CD4-positive, alpha-beta T cell treated with Interferon gamma for 1 hour (primary cell): ENCODE results near the gene ROCK2.
"Not testable (repeated sequence)": the region's sequence is repeated elsewhere in the genome, so short reads cannot be mapped to it uniquely, and the experiment has no call there.

Experiments
- DNase-seq: peaks from one replicate; pipeline ENCODE4 v3.0.0-alpha.2; 2020

ROCK2 gene

DNA sequence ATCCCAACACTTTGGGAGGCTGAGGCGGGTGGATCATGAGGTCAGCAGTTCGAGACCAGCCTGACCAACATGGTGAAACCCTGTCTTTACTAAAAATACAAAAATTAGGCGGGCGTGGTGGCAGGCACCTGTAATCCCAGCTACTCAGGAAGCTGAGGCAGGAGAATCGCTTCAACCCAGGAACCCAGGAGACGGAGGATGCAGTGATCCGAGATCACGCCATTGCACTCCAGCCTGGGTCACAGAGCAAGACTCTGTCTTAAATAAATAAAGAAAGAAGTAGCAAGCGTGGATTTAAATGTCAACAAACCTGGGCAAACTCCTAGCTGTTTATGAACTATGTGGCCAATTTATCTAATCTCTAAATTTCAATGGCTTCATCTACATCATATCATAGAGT lies 82.9 kb downstream of the ROCK2 start:
- not testable (repeated sequence) for DNase-seq

DNA sequence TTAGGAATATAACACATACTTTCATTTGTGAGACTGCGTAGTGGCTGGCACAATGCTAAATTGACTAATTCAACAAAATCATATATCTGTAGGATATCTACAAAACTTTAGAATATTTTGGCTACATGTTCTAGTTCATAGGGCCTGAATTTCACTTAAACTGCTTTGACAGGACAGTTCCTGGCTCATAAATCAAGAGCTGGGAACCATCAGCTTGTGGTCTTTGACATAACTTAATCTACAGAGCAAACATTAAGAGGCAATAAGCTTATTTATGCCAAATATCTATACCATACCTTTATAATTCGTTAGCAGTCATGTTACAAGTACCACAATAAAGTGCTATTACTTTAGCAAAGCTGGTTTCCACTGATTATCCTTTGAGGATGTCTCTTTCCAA lies 83.5 kb downstream of the ROCK2 start:
- DNase-seq: no peak

DNA sequence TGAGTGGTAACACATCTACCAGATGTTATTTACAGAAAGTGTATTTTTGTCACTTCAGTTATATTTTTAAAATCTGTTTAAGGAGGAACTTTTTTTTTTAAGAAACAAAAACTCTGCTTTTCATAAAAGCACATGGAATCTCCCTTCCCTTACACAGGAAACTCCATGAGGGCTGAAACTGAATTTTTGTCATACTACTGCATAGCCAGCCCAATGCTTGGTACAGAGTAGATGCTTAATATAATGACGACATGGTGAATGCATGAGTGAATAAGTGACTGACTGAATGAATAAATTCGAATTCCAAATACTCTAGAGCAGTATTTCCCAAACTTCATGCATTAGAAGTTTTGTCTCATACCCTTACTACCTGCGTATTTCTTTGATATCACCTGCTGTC lies 86.5 kb downstream of the ROCK2 start:
- DNase-seq: no peak

DNA sequence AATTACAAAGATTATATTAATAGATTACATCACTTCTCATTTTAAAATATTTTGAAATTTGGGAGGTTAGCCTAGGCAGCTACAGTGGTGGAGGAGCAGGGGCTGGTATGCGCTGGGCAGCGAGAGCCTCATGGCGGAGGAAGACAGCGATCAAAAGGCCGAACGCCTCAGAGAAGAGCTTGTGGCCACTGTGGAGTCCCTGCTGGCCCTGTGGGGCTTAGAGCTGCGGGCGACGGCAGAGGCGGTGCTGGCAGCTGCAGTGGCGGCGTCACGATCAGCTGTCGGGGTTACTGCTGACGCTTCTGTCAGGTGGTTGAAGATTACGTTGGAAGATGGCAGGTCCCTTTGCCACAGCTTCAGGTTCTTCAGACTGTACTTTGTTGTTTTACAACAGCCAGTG lies 87.4 kb downstream of the ROCK2 start:
- DNase-seq: no peak

DNA sequence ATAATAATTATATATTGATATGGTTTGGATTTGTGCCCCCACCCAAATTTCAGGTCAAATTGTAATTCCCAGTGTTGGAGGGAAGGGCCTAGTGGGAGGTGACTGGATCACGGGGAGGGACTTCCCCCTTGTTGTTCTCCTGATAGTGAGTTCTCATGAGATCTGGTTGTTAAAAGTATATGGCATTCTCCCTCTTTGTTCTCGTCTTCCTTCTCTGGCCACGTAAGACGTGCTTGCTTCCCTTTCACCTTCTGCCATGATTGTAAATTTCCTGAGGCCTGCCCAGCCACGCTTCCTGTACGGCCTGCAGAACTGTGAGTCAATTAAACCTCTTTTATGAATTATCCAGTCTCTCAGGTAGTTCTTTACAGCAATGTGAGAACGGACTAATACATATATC lies 88.3 kb downstream of the ROCK2 start:
- DNase-seq: no peak

DNA sequence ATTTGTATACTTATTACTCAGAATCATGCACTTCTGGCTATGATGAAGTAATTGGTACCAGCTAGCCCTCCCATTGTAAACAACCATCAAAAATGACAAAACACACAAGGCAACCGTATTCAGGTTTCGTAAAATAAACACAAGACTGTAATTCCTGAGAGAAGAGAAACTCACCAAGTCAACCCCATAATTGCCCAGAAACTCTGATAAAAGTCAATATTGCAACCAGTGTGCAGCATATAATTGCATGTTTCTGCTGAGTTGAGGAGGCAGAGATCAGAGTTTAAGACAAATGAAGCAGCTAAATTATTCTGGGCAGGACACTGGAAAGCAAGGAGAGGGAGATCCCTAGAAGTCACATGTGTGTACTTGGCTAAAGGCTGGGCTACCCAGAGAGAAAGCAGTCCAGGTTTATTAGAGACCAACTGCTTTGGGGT lies 90.3 kb downstream of the ROCK2 start:
- DNase-seq: no peak

DNA sequence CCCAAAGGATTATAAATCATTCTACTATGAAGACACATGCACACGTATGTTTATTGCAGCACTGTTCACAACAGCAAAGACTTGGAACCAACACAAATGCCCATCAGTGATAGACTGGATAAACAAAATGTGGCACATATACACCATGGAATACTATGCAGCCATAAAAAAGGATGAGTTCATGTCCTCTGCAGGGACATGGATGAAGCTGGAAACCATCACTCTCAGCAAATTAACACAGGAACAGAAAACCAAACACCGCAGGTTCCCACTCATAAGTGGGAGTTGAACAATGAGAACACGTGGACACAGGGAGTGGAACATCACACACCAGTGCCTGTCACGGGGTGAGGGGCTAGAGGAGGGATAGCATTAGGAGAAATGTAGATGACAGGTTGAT lies 92.0 kb downstream of the ROCK2 start:
- DNase-seq: not testable (repeated sequence)

DNA sequence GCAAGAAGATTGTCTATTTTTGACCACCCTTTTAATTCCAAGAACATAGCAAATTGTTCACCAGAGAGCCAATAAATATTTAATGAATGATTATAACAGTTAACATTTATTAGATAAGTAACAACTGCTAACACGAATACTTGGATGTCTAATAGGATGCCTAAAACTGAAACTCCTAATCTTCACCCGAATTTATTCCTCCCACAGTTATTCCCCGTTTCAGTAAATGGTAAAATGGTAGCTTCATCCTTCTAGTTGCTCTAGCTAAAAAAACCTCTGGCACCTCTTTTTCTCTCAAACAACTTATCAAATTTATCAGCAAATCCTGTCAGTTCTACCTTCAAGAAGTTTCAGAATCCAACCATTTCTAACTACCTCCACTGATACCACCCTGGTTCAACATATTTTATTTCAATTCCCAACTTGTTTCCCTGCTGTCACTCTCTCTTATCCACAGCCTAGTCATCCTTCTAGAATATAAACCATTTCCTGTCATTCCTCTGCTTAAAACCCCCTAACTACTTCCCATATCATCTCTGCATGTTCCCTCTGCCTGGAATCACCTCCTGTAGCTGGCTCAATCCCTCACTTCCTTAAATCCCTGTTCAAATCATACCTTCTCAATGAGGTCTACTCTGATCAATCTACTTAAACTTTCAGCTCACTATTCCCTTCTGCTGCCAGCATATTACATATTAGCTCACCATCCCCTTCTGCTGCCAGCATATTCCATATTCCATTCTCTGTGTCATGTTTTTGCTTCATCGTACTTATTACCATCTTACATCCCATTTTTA lies 93.8 kb downstream of the ROCK2 start:
- no peak for DNase-seq

DNA sequence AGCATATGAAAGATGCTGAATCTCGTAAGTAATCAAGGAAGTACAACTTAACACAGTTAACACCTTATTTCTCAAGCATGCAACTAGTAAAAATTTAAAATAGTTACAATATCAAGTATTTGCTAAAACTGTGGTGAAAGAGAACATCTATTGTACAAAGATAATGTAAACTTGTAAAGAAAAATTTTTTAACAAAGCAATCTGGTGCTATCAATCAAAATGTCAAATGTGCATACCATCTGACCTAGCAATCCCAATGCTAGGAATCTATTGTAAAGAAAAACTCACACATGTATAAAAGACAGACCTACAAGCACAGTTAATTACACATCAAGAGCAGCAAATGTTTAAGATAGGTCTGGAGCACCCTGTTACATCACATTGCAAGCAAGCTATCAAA lies 99.1 kb downstream of the ROCK2 start:
- DNase-seq: no peak

DNA sequence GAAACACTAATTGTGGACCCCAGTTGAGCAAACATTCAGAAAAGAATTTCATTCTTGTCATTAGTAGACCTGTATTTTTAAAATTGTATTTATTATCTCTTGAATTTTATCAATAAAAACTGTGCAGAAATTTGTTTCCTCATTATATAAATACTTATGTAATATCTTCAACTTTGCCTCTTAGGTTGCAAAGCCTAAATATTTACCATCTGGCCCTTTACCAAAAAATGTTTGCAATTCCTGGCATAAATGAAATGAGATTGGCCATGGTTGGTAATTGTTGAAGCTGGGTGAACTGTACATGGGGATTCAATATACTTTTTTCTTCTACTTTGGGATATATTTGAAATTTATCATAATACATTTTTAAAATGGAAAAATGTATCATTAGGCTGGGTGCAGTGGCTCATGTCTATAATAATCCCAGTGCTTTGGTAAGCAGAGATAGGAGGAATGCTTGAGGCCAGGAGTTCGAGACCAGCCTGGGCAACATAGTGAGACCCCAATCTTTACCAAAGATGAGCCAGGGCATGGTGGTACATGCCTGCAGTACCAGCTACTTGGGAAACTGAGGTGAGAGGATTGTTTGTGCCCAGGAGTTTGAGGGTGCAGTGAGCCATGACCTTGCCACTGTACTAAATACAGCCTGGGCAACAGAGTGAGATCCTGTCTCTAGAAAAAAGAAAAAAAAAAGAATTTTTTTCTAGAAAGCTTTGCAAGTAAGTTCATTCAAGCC lies 100.2 kb downstream of the ROCK2 start:
- DNase-seq: no peak

DNA sequence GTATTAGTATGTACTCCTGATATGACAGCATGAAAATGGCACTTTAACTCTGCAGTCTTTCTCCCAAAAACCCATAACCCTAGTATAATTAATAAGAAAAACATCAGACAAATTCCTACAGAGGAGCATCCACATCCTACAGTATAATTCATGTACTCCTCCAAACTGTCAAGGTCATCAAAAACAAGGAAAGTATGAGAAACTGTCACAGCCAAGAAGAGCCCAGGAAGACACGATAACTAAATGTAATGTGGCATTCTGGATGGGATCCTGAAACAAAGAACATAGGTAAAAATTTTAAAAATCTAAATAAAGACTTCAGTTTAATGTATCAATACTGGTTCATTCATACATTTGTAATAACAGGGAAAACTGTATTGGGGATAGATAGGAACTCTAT lies 100.9 kb downstream of the ROCK2 start:
- DNase-seq: no peak

DNA sequence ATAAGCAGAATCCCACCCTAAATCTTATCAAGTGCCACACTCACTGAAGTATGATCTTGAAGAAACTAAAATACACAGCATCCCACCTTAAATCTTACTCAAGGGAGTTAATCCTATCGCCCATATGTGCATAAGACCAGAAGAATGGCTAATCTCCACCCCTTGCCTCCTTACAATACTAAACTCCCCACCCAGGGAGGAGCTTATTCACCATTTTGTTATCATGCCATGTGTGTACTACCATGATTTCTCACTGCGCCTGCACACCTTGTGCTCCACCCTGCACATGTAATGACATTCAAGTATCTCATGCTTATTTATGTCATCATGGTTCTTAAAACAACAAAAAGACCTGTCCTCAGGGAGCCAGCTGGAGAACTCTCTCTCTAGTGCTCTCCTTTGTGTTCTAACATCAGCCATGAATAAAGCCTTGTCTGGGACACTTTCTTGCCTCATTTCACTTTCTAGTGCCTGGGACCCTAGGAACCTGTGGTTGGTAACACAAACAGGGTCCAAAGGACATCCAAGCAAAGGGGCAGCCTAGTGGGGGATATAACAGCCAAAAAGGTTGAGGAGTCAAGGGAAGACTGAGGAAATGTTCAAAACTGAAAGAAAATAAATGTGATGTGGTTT lies 101.8 kb downstream of the ROCK2 start:
- DNase-seq: no peak

DNA sequence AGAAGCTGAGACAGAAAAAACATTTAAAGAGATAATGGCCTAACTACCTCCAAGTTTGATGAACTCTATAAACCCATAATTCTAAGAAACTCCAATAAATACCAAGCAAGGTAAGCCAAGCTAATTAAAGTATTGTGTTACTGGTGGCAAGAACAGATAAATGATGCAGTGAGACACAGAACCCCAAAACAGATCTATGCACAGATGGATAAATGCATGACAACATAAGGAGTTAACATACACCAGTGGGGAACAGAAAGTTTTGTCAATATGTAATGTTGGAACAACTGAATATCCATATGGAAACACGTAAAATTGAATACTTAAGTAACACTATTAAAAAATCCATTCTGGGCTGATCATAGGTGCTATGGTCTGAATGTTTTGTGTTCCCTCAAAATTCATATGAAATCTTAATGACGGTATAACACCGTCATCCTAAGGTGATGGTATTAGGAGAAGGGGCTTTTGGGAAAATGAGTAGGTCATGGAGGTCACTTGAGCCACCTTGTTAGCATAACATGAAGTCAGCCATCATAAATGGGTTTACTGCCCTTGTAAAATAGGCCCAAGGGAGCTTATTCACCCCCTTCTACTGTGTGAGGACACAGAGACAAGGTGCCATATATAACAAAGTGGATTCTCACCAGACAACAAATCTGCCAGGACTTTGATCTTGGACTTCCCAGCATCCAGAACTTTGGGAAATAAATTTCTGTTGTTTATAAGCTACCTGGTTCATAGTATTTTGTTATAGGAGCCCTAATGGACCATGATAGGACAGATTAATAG lies 102.8 kb downstream of the ROCK2 start:
- DNase-seq: no peak

DNA sequence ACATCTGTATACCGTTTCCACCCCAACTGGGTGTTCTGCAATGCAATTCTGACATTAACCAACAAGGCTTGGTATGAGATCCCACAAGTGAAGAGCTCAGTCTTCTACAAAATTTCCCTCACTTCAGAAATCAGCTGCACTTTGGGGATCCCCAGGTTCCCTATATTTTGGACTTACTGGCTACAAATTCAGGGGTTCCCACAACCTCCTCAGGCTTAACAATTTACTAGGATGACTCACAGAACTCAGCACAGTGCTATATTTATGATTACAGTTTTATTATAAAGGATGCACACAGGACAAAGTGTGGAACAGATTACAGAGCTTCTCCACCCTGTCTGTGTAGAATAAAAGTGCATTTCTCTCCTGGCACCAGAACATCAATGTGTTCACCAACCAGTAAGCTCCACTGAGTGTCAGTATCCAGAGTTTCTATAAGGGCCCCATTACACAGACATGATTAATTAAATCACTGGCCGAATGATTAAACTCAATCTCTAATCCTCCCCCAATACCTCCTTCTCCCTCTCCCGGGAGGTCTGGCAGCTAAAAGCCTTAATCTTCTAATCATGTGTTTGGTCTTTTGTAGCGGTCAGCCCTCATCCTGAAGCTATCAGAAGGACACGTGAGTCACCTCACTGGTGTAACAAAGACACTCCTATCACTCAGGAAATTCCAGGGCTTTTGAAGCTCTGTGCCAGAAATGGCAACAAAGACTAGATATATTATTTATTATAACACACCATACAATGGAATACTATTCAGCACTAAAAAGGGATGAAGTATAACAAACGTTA lies 104.6 kb downstream of the ROCK2 start:
- no peak for DNase-seq

DNA sequence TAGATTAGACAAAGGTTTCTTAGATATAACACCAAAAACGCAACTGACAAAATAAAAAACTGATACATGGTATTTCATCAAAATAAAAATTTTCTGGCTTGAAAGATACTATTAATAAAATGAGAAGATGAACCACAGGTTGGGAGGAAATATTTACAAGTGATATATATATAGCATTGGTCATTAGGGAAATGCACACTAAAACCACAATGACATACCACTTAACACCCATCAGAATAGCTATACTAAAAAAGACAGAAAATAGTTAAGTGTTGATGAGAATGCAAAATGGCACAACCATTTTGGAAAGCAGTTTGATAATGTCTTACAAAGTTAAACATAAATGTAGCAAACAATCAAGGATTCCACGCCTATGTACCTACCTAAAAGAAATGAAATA lies 105.3 kb downstream of the ROCK2 start:
- DNase-seq: no peak

DNA sequence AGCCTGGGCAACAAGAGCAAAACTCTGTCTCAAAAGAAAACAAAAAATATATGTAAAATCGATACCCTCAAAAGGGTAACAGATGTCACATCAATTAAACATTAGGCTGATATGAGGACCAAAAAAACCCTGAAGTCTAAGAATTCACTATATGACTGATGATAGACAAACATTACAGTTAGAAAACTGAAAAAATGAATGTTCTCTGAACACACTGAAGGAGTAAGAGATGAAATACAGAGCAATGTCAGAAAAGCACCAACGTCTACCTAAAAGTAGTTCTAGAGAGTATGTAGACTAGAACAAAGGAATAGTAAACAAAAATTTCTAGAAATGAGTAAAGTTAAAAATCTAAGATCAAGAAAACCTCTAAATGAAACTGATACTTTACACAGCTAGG lies 107.3 kb downstream of the ROCK2 start:
- DNase-seq: no peak

DNA sequence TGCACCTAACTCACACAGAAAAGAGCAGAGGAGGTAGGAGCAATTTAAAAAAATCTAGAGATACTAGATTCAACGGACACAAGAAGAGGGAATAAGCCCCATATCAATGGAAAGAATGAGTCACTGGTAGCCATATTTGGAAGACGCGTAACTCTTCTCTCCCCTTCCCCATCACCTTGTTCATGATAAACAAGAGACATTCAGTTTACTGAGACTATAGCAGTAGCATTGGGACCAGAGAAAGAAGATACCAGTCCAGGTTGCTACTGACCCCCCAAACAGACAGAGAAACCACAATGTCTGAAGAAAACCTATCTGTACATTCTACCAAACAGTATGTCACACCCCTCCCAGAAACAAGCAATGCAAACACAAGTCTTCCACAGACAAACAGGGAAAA lies 108.1 kb downstream of the ROCK2 start:
- DNase-seq: no peak

DNA sequence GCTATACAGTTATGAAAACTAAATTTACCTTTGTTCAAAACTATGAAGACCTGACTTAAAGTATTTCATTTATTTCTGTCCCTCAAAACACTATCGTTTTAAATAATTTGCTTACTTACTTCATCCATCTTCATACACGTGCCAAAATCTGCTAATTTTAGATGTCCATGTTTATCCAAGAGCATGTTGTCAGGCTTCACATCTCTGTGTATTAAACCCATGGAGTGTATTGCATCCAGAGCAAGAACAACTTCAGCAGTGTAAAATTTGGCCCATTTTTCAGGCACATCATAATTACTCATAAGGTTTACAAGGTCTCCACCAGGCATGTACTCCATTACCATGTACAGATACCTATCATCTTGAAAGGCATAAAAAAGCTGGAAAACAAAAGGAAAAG lies 108.9 kb downstream of the ROCK2 start:
- DNase-seq: no peak

DNA sequence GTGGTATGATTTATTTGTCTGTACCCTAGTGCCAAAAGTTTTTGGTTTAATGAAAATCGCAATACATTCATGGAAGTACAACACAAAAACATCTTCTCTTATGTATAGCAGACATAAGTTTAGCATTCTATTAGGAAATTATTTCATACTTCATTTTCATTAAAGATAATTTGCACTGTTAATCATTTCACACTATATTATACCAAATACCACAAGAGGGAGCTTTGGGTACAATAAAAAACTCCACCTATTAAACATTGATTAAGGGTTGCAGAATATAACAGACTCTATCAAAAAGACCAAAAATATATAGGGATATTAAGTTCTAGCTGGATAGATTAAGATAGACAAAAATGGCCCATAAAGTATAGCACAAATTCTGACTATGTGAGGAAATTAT lies 110.1 kb downstream of the ROCK2 start:
- DNase-seq: no peak

DNA sequence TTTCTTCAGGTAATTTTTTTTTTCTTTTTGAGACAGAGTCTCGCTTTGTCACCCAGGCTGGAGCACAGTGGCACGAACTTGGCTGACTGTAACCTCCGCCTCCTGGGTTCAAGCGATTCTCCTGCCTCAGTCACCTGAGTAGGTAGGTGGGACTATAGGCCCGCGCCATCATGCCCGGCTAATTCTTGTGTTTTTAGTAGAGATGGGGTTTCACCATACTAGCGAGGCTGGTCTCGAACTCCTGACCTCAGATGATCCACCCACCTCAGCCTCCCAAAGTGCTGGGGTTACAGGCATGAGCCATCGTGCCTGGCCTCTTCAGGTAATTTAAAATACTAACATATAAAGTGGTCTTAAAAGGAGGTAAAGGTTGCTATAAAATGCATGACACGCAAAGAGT lies 113.2 kb downstream of the ROCK2 start:
- DNase-seq: not testable (repeated sequence)

DNA sequence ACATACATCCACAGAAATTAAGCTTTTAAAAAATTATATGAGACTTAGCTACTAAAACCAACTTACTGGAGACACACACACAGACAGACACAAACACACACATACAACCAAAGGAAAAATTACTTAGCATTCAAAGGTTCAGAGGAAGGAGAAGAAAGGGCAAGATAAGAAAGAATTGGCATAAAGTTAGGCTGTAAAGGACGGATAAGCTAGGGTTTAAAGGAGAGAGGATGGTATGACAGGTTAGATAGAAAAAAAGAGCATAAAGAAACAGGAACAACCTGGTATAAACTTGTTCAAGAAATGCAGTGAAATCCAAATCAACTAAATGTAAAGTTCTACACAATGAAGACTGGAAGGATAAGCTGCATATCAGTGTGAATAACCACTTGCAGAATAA lies 115.7 kb downstream of the ROCK2 start:
- no peak for DNase-seq

DNA sequence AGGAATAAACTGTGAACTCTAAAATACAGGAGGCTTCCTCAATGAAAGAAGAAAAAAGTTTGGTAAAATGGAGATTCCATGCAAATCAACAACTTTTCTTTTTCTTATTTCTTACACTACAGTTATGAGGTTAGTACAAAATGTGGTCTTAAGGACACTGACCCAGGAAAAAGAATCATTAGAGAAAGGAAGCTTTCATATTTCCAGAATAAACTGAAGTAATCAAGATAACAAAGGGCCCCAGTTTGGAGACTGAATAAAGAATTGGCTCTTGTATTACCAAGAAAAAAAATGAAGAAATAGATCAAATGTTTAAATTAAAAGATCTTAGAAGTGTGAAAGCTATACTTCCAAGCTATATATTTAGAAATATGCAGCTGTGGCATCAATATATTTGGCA lies 116.8 kb downstream of the ROCK2 start:
- no peak for DNase-seq
